B cell (primary cell): ENCODE data around the gene KIAA0232. TPM values are rescaled to one million over a fixed set of nuclear protein-coding genes. Genes with fewer than 3 reads are reported as not detected.

Experiments
- ATAC-seq: fragments of 200-7000 bp; cut with Tn5 transposase; one replicate; pipeline ENCODE4 v1.10.0; 2021; ENCODE audit warnings: low read depth, mild to moderate bottlenecking, moderate number of reproducible peaks, moderate library complexity
- CTCF ChIA-PET: fragments of 350-600 bp; sonication (Branson Sonifier 250); formaldehyde crosslinking; loops from one replicate; lab custom pipeline; 2021; ENCODE audit warnings: antibody characterized with exemption, inconsistent platforms; lab: Charles Lee
- POLR2A ChIA-PET: fragments of 350-600 bp; sonication (Branson Sonifier 250); formaldehyde crosslinking; loops from one replicate; lab custom pipeline; 2021; ENCODE audit warnings: antibody characterized with exemption; lab: Charles Lee
- DNase-seq: peaks from one replicate; pipeline ENCODE4 v3.0.0; 2013
- H2AFZ ChIP-seq: 2 replicates; pipeline ENCODE4 v1.6.1; 2012; ENCODE audit warnings: mild to moderate bottlenecking, low read depth, low read length; ENCODE audit not compliant: insufficient read depth, poor library complexity, severe bottlenecking
- H3K27ac ChIP-seq, 2 donors: 1 replicate in 1 of 2; 2 replicates in 1 of 2; pipeline ENCODE4 v1.5.1; 2012 to 2013; ENCODE audit warnings: low read length in 2 of 2, mild to moderate bottlenecking in 2 of 2, moderate library complexity in 1 of 2
- H3K27me3 ChIP-seq, 4 experiments: fragments of 200-600 bp in 1 of 4; sonication (generic) in 1 of 4; replicated peaks in 1 of 4; 1 replicate in 2 of 4; 2 replicates in 2 of 4; pipeline versions ENCODE4 v1.6.1 to v1.7.0; 2013 to 2016; ENCODE audit warnings: low read length in 3 of 4, mild to moderate bottlenecking in 2 of 4, mixed read lengths in 1 of 4, moderate library complexity in 1 of 4; ENCODE audit not compliant: insufficient read depth in 4 of 4, control insufficient read depth in 3 of 4; ENCODE audit errors: control extremely low read depth in 1 of 4
- H3K36me3 ChIP-seq, 2 experiments: replicated peaks in 1 of 2; 1 replicate in 1 of 2; 2 replicates in 1 of 2; pipeline versions ENCODE4 v1.6.1 to v1.7.1; 2013; ENCODE audit warnings: low read length in 1 of 2; ENCODE audit not compliant: insufficient read depth in 2 of 2, control insufficient read depth in 1 of 2; ENCODE audit errors: control extremely low read depth in 1 of 2, extremely low read depth in 1 of 2
- H3K4me1 ChIP-seq, 2 donors: fragments of 200-600 bp in 1 of 2; sonication (generic) in 1 of 2; 1 replicate in 1 of 2; 2 replicates in 1 of 2; pipeline versions ENCODE4 v1.5.1 to v1.6.1; 2013 to 2017; ENCODE audit warnings: low read length in 2 of 2; ENCODE audit not compliant: control insufficient read depth in 2 of 2, insufficient read depth in 2 of 2
- H3K4me2 ChIP-seq: replicated peaks from 2 replicates; pipeline ENCODE3; 2012; ENCODE audit warnings: mild to moderate bottlenecking, low read depth, low read length; ENCODE audit not compliant: poor library complexity, severe bottlenecking
- H3K4me3 ChIP-seq, 5 experiments: fragments of 200-600 bp in 1 of 5; sonication (generic) in 1 of 5; 1 replicate in 3 of 5; 2 replicates in 2 of 5; pipeline versions ENCODE4 v1.5.1 to v1.7.0; 2011 to 2016; ENCODE audit warnings: low read length in 4 of 5, mild to moderate bottlenecking in 4 of 5, low read depth in 2 of 5, control low read depth in 1 of 5, moderate library complexity in 1 of 5; ENCODE audit not compliant: insufficient read depth in 1 of 5; ENCODE audit errors: control extremely low read depth in 1 of 5, extremely low read depth in 1 of 5
- H3K79me2 ChIP-seq: fragments of 200-600 bp; sonication (generic); one replicate; pipeline ENCODE4 v1.6.0; 2016; ENCODE audit warnings: low read length; ENCODE audit not compliant: control insufficient read depth, insufficient read depth
- H3K9ac ChIP-seq: fragments of 200-600 bp; sonication (generic); 2 replicates; pipeline ENCODE4 v1.6.1; 2017; ENCODE audit warnings: mild to moderate bottlenecking, low read length, moderate library complexity
- H3K9me3 ChIP-seq, 3 donors: one replicate each; pipeline versions ENCODE4 v1.6.1 to v1.7.1; 2013; ENCODE audit warnings: low read length in 2 of 3; ENCODE audit not compliant: control insufficient read depth in 2 of 3, insufficient read depth in 1 of 3; ENCODE audit errors: control extremely low read depth in 1 of 3
- H4K20me1 ChIP-seq: 2 replicates; pipeline ENCODE4 v1.6.0; 2012; ENCODE audit warnings: mild to moderate bottlenecking, low read length; ENCODE audit not compliant: insufficient read depth, control insufficient read depth, poor library complexity, severe bottlenecking
- H3K27ac Mint-ChIP-seq: one replicate; pipeline ENCODE4 v1.8.0; 2021; ENCODE audit warnings: mixed read lengths
- H3K27me3 Mint-ChIP-seq: one replicate; pipeline ENCODE4 v1.8.0; 2021; ENCODE audit warnings: mixed read lengths
- H3K4me1 Mint-ChIP-seq: one replicate; pipeline ENCODE4 v1.8.0; 2021; ENCODE audit warnings: mixed read lengths
- H3K4me3 Mint-ChIP-seq: one replicate; pipeline ENCODE4 v1.8.0; 2021; ENCODE audit warnings: mixed read lengths
- H3K9me3 Mint-ChIP-seq: one replicate; pipeline ENCODE4 v1.8.0; 2022; ENCODE audit warnings: mixed read lengths; ENCODE audit not compliant: insufficient read depth
- EZH2 ChIP-seq: IDR thresholded peaks from 2 replicates; pipeline ENCODE4 v1.6.1; 2012; ENCODE audit warnings: borderline replicate concordance, low read depth, mild to moderate bottlenecking, moderate library complexity, low read length; ENCODE audit not compliant: insufficient read depth, poor library complexity, severe bottlenecking
- WGBS: methylation state at CpG from one replicate; pipeline ENCODE4 v1.1.5; 2013; ENCODE audit warnings: missing lambda C conversion rate; ENCODE audit not compliant: insufficient coverage; 5-methylcytosine and 5-hydroxymethylcytosine counted together
- intact Hi-C: fragments of 100-400 bp; cut with micrococcal nuclease; formaldehyde crosslinking; loops from one replicate; pipeline ENCODE4 v1.10.0; 2022
- polyA plus RNA-seq: library from polyadenylated mRNA; depleted of rRNA; stranded (reverse); fragments of >200 nt; gene quantifications from 2 replicates; pipeline ENCODE4 v1.2.3, GENCODE V29; 2012
- total RNA-seq, 2 donors: library from RNA; stranded (reverse); fragments of 120-200 nt in 1 of 2; gene quantifications; 1 replicate in 1 of 2; 2 replicates in 1 of 2; pipeline versions ENCODE4 v1.2.3 to v1.2.4, GENCODE V29; 2013 to 2022
- TF ChIP-seq, protein P1 (sequence below): fragments of 200-600 bp; IDR thresholded peaks from one replicate; pipeline ENCODE4 v1.8.0; 2022; ENCODE audit warnings: antibody characterized with exemption, mild to moderate bottlenecking

The KIAA0232 gene
- total and polyA plus RNA-seq, 2 donors (not counting 1 experiment from before 2014, with no cell fraction given), result 2.9 to 20.8 TPM

DNA sequence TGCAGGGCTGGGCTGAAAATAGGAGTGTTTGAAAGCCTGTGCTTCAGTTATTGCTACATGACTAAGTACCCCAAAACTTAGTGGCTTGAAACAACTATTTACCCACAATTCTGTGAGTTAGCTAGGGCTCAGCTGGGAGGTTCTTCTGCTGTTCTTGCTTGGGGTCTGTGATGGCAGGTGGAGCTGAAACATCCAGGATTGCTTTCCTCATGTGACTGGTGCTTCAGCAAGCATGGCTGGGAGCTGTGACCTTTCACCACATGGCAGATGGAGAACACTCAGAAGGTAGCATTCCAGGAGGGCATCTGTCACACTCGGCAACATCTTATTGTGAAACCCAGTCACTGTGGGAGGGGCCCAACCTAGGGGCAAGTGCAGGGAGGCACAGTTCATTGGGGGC is 70.1 kb downstream of the KIAA0232 start:
- no peak overlapping the region for H3K27ac Mint-ChIP-seq
- CTCF ChIA-PET, result no interaction called here

DNA sequence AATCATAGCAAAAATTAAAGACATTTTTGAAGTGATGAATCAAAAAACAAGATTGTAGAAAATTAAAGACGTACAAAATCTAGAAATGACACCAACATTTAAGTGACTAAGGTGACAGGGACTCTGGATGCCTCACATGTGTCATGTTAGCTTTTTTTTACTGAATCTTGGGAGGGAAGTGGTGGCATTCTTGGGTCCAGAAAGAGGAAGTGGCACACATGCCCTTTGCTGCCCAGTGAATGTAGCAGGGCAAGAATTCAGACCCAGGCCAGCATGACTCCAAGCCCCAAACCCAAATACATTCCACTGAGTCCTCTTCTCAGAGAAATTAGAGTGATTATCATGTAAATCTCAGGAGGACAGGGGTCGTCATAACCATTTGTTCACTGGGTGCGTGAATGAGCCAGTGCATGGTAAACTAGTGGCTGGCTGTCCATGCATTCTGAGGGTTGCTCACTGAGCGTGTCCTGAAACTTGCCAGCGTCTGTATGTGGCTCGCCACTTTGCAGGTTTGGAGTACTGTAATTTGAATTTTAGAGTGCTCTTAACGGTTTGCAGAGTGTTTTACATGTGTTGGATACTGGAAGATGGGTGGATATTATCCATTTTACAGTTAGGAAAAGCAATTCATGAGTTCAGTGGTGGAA is 71.7 kb downstream of the KIAA0232 start:
- WGBS, result 81% methylated on average over 5 of the region's 7 CpGs
- peaks cover 1 to 25% of the 10 kb centered on the region in 2 experiments for H3K36me3 ChIP-seq
- Mint-ChIP-seq H3K27ac (no peak overlapping the region), H3K27me3 (no peaks in the 10 kb centered on the region), H3K4me3 (no peak overlapping the region), H3K9me3 (no peaks in the 10 kb centered on the region), H3K4me1 (peaks cover 24% of the 10 kb centered on the region)
- H2AFZ ChIP-seq, result no peak overlapping the region
- H4K20me1 ChIP-seq, result no peaks in the 10 kb centered on the region
- no peaks in the 10 kb centered on the region for H3K79me2 ChIP-seq
- peaks cover 0 to 8% (median 6%) of the 10 kb centered on the region in 3 donors for H3K9me3 ChIP-seq
- H3K4me3 ChIP-seq, result no peak overlapping the region
- no peak for TF ChIP-seq EZH2
- TF ChIP-seq, protein P1, sequence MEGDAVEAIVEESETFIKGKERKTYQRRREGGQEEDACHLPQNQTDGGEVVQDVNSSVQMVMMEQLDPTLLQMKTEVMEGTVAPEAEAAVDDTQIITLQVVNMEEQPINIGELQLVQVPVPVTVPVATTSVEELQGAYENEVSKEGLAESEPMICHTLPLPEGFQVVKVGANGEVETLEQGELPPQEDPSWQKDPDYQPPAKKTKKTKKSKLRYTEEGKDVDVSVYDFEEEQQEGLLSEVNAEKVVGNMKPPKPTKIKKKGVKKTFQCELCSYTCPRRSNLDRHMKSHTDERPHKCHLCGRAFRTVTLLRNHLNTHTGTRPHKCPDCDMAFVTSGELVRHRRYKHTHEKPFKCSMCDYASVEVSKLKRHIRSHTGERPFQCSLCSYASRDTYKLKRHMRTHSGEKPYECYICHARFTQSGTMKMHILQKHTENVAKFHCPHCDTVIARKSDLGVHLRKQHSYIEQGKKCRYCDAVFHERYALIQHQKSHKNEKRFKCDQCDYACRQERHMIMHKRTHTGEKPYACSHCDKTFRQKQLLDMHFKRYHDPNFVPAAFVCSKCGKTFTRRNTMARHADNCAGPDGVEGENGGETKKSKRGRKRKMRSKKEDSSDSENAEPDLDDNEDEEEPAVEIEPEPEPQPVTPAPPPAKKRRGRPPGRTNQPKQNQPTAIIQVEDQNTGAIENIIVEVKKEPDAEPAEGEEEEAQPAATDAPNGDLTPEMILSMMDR, result no peak
- H3K27ac ChIP-seq, result no peak overlapping the region
- intact Hi-C loops, result loop anchor here (5.0 kb wide), 1 partner anchor 57 kb away; no protein-coding TSS in a partner anchor
- POLR2A ChIA-PET, result no interaction called here
- CTCF ChIA-PET, result no interaction called here
- DNase-seq, result peak; percentile 19
- peaks cover 8 to 10% of the 10 kb centered on the region in 2 donors for H3K4me1 ChIP-seq
- H3K9ac ChIP-seq, result no peak overlapping the region
- no peaks in the 10 kb centered on the region for H3K27me3 ChIP-seq
- ATAC-seq, result peak; percentile 36
- H3K4me2 ChIP-seq, result no peak overlapping the region

More for the DNA sequence above, 70.1 kb downstream of the KIAA0232 start:
- DNase-seq (no peak), ATAC-seq (no peak)
- Histone ChIP-seq H3K36me3 (peaks cover 1 to 23% of the 10 kb centered on the region in 2 experiments), H3K4me2 (no peak overlapping the region), H3K27ac (no peak overlapping the region), H4K20me1 (no peaks in the 10 kb centered on the region), H3K27me3 (no peaks in the 10 kb centered on the region), H3K9me3 (peaks cover 0 to 8% (median 6%) of the 10 kb centered on the region in 3 donors), H3K79me2 (peaks cover 4% of the 10 kb centered on the region), H3K4me3 (no peak overlapping the region), H3K4me1 (peaks cover 8 to 10% of the 10 kb centered on the region in 2 donors), H2AFZ (no peak overlapping the region), H3K9ac (no peak overlapping the region)
- H3K27me3 Mint-ChIP-seq, result no peaks in the 10 kb centered on the region
- H3K4me1 Mint-ChIP-seq, result peaks cover 24% of the 10 kb centered on the region
- POLR2A ChIA-PET, result no interaction called here
- 100% methylated on average over 1 of the region's 1 CpG for WGBS
- H3K9me3 Mint-ChIP-seq, result no peaks in the 10 kb centered on the region
- intact Hi-C loops, result loop anchor here (5.0 kb wide), 1 partner anchor 55 kb away; no protein-coding TSS in a partner anchor
- no peak for TF ChIP-seq EZH2
- TF ChIP-seq, protein P1, result no peak
- H3K4me3 Mint-ChIP-seq, result no peak overlapping the region
